Mucosa of rectum (tissue), 2 donors: Measurements from ENCODE around the gene OR8J1.

ENCODE experiments used
- H3K27ac ChIP-seq, 2 donors: one replicate each; pipeline ENCODE4 v1.7.0; 2013; ENCODE audit warnings: inconsistent platforms in 2 of 2, low read depth in 2 of 2, low read length in 2 of 2
- H3K27me3 ChIP-seq, 2 donors: one replicate each; pipeline ENCODE4 v1.7.0; 2013; ENCODE audit warnings: low read length in 2 of 2; ENCODE audit not compliant: control insufficient read depth in 2 of 2, insufficient read depth in 2 of 2
- H3K36me3 ChIP-seq, 2 donors: one replicate each; pipeline ENCODE4 v1.7.0; 2013; ENCODE audit warnings: low read length in 2 of 2; ENCODE audit not compliant: control insufficient read depth in 2 of 2, insufficient read depth in 2 of 2
- H3K4me1 ChIP-seq, 2 donors: one replicate each; pipeline ENCODE4 v1.7.0; 2013; ENCODE audit warnings: low read length in 2 of 2, mild to moderate bottlenecking in 1 of 2; ENCODE audit not compliant: control insufficient read depth in 2 of 2, insufficient read depth in 2 of 2
- H3K4me3 ChIP-seq, 2 donors: one replicate each; pipeline ENCODE4 v1.7.0; 2013; ENCODE audit warnings: low read length in 2 of 2
- H3K9ac ChIP-seq, 2 donors: one replicate each; pipeline ENCODE4 v1.7.0; 2013; ENCODE audit warnings: low read length in 2 of 2, low read depth in 1 of 2, mild to moderate bottlenecking in 1 of 2
- H3K9me3 ChIP-seq, 2 donors: one replicate each; pipeline ENCODE4 v1.7.0; 2013; ENCODE audit warnings: low read length in 2 of 2; ENCODE audit not compliant: control insufficient read depth in 2 of 2
- donor health status: healthy.
- donor health status: Normal muscosa, but diverticular disease.

OR8J1 gene

DNA sequence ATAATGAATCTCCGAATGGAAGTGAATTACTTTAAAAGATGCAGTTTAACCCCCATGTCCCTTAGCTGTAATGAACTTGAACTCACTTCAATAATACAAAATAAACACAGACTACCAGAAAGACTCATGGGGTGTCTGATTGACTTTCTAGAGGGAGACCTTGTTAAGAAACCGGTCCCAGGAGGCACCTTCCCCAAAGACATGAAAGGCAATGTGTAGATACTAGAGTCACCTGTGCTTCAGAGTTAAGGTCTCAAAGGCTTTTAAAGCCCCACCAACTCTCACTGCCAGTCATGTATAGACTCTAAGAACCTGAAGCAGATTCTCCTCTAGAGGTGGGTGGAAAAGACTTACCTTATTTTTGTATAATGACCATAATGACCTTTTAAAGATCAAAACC, at the start of gene OR8J1:
OR8J1 (plus strand) TSS at position 301 of the 400 bp plus-strand sequence. CDS start 5,956 bp downstream, outside the sequence.
- no peaks in the 10 kb centered on the region for H3K4me1 ChIP-seq
- no peak within 1 kb of the TSS for H3K9ac ChIP-seq
- no peak within 1 kb of the TSS for H3K4me3 ChIP-seq
- H3K27me3 ChIP-seq, result no peaks in the 10 kb centered on the region
- no peak within 1 kb of the TSS for H3K27ac ChIP-seq
- H3K9me3 ChIP-seq, result no peaks in the 10 kb centered on the region
- H3K36me3 ChIP-seq, result no peaks in the 10 kb centered on the region

GRCh38 chr11:56307836-56308235, 46.3 kb upstream of the OR8J1 start:
- H3K9ac ChIP-seq, result no peak overlapping the region
- no peaks in the 10 kb centered on the region for H3K4me1 ChIP-seq
- H3K36me3 ChIP-seq, result no peaks in the 10 kb centered on the region
- H3K4me3 ChIP-seq, result no peak overlapping the region
- H3K27ac ChIP-seq, result no peak overlapping the region
- H3K9me3 ChIP-seq, result no peaks in the 10 kb centered on the region
- no peaks in the 10 kb centered on the region for H3K27me3 ChIP-seq

DNA sequence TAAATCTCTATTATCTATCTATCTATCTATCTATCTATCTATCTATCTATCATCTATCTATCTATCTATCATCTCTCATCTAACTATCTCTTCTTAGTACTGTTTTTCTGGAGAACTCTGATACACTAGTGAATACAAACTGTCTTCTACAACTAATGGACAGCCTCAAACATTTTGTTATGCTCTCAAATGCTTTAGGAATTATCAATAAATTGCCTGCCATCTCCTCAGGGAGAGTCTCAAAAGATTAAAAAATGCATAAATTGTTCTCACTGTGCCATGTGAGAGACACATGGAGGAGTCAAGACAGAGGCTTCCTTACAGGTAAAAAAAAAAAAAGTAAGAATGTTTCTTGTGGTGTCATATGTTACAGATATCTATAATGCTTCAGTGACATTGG, 39.2 kb upstream of the OR8J1 start, which contains the start of gene OR8K3:
OR8K3 (plus strand) TSS at position 301 of the 400 bp plus-strand sequence. CDS start 3,163 bp downstream, outside the sequence.
- no peak within 1 kb of the TSS for H3K4me3 ChIP-seq
- H3K27ac ChIP-seq, result no peak within 1 kb of the TSS
- H3K9ac ChIP-seq, result no peak within 1 kb of the TSS
- H3K4me1 ChIP-seq, result no peaks in the 10 kb centered on the region
- no peaks in the 10 kb centered on the region for H3K27me3 ChIP-seq
- H3K9me3 ChIP-seq, result no peaks in the 10 kb centered on the region
- H3K36me3 ChIP-seq, result no peaks in the 10 kb centered on the region

- no peaks in the 10 kb centered on the region for H3K27me3 ChIP-seq
- H3K27ac ChIP-seq, result no peak overlapping the region
- H3K4me3 ChIP-seq, result no peak overlapping the region
- H3K36me3 ChIP-seq, result no peaks in the 10 kb centered on the region
- H3K9ac ChIP-seq, result no peak overlapping the region
- no peaks in the 10 kb centered on the region for H3K9me3 ChIP-seq
- no peaks in the 10 kb centered on the region for H3K4me1 ChIP-seq
These were observed 22.1 kb upstream of the OR8J1 start for GRCh38 chr11:56331861-56332491.

DNA sequence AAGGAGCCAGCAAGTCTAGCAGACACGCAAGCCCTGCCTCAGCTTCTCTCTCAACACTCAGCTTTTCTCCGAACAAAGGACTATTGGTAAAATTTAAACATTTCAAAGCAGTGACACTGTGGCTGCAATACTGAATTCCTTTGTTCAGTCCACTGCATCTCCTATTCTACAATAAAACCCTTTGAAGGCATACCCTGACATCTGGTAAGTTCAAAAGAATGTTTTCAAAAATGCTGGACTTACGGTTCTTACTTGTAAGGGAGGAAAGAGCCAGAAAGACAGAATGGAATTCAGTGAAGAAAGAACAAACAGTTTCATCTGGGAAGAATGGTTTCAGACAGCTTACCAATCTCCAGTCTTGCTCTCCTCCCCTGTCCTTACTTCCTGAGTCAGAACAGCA, 20.9 kb upstream of the OR8J1 start:
- H3K9ac ChIP-seq, result no peak overlapping the region

DNA sequence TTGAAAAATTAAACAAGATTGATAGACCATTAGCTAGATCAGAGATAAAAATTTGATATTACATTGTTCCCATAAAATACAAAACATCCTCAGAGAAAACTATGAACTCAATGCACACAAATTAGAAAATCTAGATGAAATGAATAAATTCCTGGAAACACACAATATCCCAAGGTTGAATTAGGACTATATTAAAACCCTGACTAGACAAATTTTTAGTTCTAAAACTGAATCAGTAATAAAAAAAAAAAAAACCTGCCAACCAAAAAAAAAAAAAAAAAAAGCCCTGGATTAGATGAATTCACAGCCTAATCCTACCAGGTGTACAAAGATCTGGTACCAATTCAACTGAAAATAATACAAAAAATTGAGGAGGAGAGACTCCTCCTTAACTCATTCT, 13.8 kb upstream of the OR8J1 start:
- Histone ChIP-seq H3K4me1 (no peaks in the 10 kb centered on the region), H3K27me3 (no peaks in the 10 kb centered on the region), H3K4me3 (no peak overlapping the region), H3K9ac (no peak overlapping the region), H3K27ac (no peak overlapping the region), H3K9me3 (no peaks in the 10 kb centered on the region), H3K36me3 (no peaks in the 10 kb centered on the region)

More for the DNA sequence above, 20.9 kb upstream of the OR8J1 start:
- Histone ChIP-seq H3K36me3 (no peaks in the 10 kb centered on the region), H3K4me3 (no peak overlapping the region), H3K9me3 (no peaks in the 10 kb centered on the region), H3K4me1 (no peaks in the 10 kb centered on the region), H3K27me3 (no peaks in the 10 kb centered on the region), H3K27ac (no peak overlapping the region)

DNA sequence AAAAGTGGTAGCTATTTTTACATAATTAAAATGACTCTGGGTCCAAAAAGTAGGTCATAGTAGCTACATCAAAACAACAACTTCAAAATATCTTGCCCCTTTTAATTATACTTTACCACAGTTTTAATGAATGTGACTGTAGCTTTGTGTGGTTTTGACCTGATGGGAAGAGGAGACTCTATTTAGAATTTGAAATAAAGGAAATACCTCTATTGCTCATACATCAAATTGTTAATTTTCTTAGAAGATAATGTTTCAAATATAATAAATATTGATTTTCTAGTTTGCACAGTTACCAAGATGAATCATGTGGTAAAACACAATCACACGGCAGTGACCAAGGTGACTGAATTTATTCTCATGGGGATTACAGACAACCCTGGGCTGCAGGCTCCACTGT, 8.4 kb upstream of the OR8J1 start, which contains the start of gene OR8K1:
OR8K1 (plus strand) TSS at position 301 of the 400 bp plus-strand sequence; CDS start at position 301, 0 bp downstream.
- no peaks in the 10 kb centered on the region for H3K9me3 ChIP-seq
- H3K4me1 ChIP-seq, result no peaks in the 10 kb centered on the region
- H3K4me3 ChIP-seq, result no peak within 1 kb of the TSS
- no peak within 1 kb of the TSS for H3K9ac ChIP-seq
- no peak within 1 kb of the TSS for H3K27ac ChIP-seq
- H3K27me3 ChIP-seq, result no peaks in the 10 kb centered on the region
- H3K36me3 ChIP-seq, result no peaks in the 10 kb centered on the region

- no peak within 1 kb of the TSS for H3K9ac ChIP-seq
- no peaks in the 10 kb centered on the region for H3K27me3 ChIP-seq
- no peak within 1 kb of the TSS for H3K4me3 ChIP-seq
- H3K36me3 ChIP-seq, result no peaks in the 10 kb centered on the region
- H3K4me1 ChIP-seq, result no peaks in the 10 kb centered on the region
- H3K9me3 ChIP-seq, result no peaks in the 10 kb centered on the region
- no peak within 1 kb of the TSS for H3K27ac ChIP-seq
These were observed 21.2 kb downstream of the OR8J1 start, which contains the start of gene OR8U1 for GRCh38 chr11:56375324-56375723. Gene OR8U1, plus strand, starts transcription at chr11:56375624. Its CDS starts 0 bp downstream, at chr11:56375624.

DNA sequence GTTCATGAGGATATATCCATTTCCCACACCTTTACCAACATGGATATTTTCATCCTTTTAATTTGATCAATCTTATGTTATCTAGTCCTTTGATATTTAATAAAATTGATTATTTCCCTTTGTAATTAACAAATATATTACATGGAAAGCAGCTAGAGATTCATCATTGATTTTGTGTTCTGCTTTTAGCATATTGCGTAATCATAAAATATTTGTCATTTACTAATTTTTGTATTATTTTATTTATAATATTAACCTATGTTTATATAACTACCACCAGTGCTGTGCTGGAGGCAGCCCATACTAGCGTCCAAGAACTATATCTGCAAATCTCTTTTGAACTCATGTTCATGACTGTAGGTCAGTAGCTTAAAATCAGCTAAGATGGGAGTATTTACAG, 26.0 kb downstream of the OR8J1 start:
- Histone ChIP-seq H3K36me3 (no peaks in the 10 kb centered on the region), H3K9me3 (no peaks in the 10 kb centered on the region), H3K27me3 (no peaks in the 10 kb centered on the region), H3K4me3 (no peak overlapping the region), H3K9ac (no peak overlapping the region), H3K27ac (no peak overlapping the region), H3K4me1 (no peaks in the 10 kb centered on the region)

GRCh38 chr11:56394381-56394780, 40.3 kb downstream of the OR8J1 start:
- Histone ChIP-seq H3K4me3 (no peak overlapping the region), H3K9me3 (no peaks in the 10 kb centered on the region), H3K4me1 (no peaks in the 10 kb centered on the region), H3K36me3 (no peaks in the 10 kb centered on the region), H3K9ac (no peak overlapping the region), H3K27me3 (no peaks in the 10 kb centered on the region), H3K27ac (no peak overlapping the region)
